Spinal cord (tissue), 10 donors: Measurements from ENCODE around the gene WFIKKN2. TPM values are rescaled to one million over a fixed set of nuclear protein-coding genes. Genes with fewer than 3 reads are reported as not detected.

Source experiments
- DNase-seq, 6 donors: peaks; one replicate each; pipeline versions ENCODE4 v3.0.0 to v3.0.0-alpha.2; 2013 to 2015; ENCODE audit warnings: low spot score in 6 of 6, low read depth in 4 of 6
- H3K27ac ChIP-seq: one replicate; pipeline ENCODE4 v1.5.1; 2013; ENCODE audit warnings: low read depth, low read length, control low read depth
- H3K27me3 ChIP-seq: one replicate; pipeline ENCODE4 v1.6.1; 2013; ENCODE audit warnings: low read length; ENCODE audit not compliant: control insufficient read depth, insufficient read depth
- H3K36me3 ChIP-seq: one replicate; pipeline ENCODE4 v1.6.1; 2013; ENCODE audit warnings: low read length; ENCODE audit not compliant: control insufficient read depth, insufficient read depth
- H3K4me1 ChIP-seq: one replicate; pipeline ENCODE4 v1.6.1; 2013; ENCODE audit warnings: low read length; ENCODE audit not compliant: control insufficient read depth, insufficient read depth
- H3K4me3 ChIP-seq: one replicate; pipeline ENCODE4 v1.5.1; 2013; ENCODE audit warnings: low read depth, low read length, control low read depth
- H3K9me3 ChIP-seq: one replicate; pipeline ENCODE4 v1.6.1; 2013; ENCODE audit warnings: low read length; ENCODE audit not compliant: control insufficient read depth, insufficient read depth
- WGBS: methylation state at CpG from one replicate; pipeline ENCODE4 v1.1.5; 2013; ENCODE audit warnings: missing lambda C conversion rate; ENCODE audit not compliant: insufficient coverage; 5-methylcytosine and 5-hydroxymethylcytosine counted together
- polyA plus RNA-seq, 2 donors: library from polyadenylated mRNA; unstranded; fragments of 120-200 nt; gene quantifications; one replicate each; pipeline ENCODE4 v1.2.1, GENCODE V29; 2013; ENCODE audit not compliant: insufficient read length in 2 of 2
- total RNA-seq, 2 donors: library from RNA; depleted of rRNA in 1 of 2; stranded (reverse); fragments of 120-200 nt in 1 of 2; fragments of >200 nt in 1 of 2; gene quantifications; one replicate each; pipeline versions ENCODE4 v1.2.3 to v1.2.4, GENCODE V29; 2013 to 2014
- donor health status: healthy.

WFIKKN2 gene
- total and polyA plus RNA-seq, 4 donors: 6.3 to 111 (median 13.4) TPM

DNA sequence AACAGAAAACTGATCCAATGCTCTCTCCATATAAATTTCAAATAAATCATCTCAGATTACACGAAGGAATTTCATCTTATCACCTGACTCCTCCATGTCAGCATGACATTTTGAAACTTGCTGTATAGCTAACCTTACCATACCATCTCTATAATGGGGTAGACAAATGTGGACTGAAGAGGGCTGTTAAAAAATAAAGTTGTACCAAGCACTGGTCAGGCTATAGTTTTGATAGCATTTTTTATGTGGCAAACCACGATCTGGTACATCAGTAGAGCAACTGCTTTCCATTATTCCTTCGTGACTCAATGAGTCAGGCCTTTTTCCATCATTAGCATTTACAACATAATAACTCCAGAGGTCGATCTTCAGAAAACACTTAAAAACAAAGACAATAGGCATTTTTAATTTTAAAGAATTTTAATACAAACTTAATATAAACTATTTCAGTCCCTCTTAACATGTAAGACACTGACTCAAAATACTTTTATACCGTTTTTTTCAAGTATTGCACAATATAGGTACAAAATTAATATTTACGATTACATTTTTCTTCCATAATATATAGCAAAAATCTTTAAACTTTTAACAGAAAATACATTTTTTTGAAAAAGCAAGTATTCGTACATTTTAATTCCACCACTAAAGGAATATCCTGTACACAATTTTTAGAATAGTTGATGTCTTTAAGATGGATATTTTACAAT is 26.6 kb downstream of the WFIKKN2 start:
- Histone ChIP-seq H3K4me1 (peaks cover 17% of the 10 kb centered on the region), H3K36me3 (peaks cover 6% of the 10 kb centered on the region), H3K27me3 (no peaks in the 10 kb centered on the region), H3K9me3 (no peaks in the 10 kb centered on the region), H3K27ac (no peak overlapping the region), H3K4me3 (no peak overlapping the region)
- no peak for DNase-seq
- 50% methylated on average over 2 of the region's 7 CpGs for WGBS

DNA sequence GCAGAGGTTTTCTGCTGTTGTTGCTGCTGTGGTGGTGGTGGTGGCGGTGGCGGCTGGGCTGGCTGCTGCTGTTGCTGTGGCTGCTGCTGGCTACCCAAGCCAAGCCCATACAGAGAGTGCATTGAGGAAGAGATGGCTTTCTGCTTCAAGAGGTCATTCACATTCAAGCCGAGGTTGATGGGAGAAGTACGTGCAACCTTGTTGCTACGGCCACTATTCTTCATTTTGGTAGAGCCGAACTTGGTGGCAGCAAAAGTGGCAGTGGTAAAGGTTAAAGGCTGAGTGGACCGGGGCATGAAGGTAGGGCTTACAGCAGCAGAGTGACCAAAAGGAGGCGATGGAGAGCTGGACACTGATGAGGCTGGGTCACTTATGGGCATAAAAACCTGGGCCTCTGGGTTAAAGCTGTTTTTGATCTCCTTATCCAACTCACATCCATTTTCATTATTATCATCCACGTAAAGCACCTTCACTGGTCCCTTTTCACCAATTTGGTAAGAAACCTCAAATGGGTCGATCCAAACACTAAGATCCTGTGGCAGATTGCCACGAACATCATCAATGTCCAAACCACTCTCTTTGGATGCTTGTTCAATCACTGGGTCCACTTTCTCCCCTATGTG is 27.9 kb downstream of the WFIKKN2 start:
- Histone ChIP-seq H3K4me3 (peak overlapping the region; percentile 90), H3K36me3 (peaks cover 6% of the 10 kb centered on the region), H3K27ac (peak overlapping the region; percentile 71), H3K9me3 (no peaks in the 10 kb centered on the region), H3K4me1 (peaks cover 24% of the 10 kb centered on the region), H3K27me3 (no peaks in the 10 kb centered on the region)
- 42% methylated on average over 10 of the region's 11 CpGs for WGBS
- DNase-seq: peak in 2 of 6 donors; percentile 47 to 63

DNA sequence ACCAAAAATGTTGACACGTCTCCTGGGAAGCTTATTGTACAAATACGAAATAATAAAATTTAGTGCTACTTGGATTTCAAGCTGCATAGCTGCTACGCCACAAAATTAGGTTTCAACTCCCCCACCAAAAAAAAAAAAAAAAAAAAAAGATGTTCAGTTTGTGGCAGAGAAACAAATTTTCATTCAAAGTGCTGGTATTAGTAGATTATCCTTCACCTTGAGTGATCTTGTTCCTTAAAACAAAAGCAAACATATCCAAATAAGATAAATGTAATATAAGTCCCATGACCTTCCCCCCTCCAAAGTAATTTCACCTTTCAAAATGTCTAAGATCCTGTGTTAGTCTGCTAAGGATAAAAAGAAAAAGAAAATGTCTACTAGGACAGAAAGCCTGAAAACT is 28.5 kb downstream of the WFIKKN2 start:
- no CpG with 5 or more reads among the region's 3 CpGs for WGBS
- Histone ChIP-seq H3K27ac (peak overlapping the region; percentile 71), H3K9me3 (no peaks in the 10 kb centered on the region), H3K4me1 (peaks cover 24% of the 10 kb centered on the region), H3K4me3 (peak overlapping the region; percentile 90), H3K27me3 (no peaks in the 10 kb centered on the region), H3K36me3 (peaks cover 6% of the 10 kb centered on the region)
- DNase-seq: no peak

DNA sequence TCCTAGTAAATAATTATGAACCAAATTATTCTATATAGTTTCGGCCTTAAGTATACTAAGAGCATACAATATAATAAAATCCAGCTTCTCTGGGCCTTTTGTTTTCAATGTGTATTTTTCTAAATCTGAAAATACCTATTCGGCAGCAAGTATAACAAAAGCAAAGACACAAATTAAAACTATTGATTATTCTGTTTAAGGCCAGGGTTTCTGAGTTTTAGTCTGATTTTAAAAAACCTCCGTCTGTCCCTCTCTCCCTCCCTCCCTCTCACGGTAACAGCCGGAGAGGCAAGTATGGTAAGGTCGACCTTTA is 29.3 kb downstream of the WFIKKN2 start:
- H3K27me3 ChIP-seq: no peaks in the 10 kb centered on the region
- no peak for DNase-seq
- H3K27ac ChIP-seq: peak overlapping the region; percentile 95
- peaks cover 24% of the 10 kb centered on the region for H3K4me1 ChIP-seq
- peak overlapping the region; percentile 90 for H3K4me3 ChIP-seq
- H3K9me3 ChIP-seq: no peaks in the 10 kb centered on the region
- 0% methylated on average over 1 of the region's 6 CpGs for WGBS
- peaks cover 6% of the 10 kb centered on the region for H3K36me3 ChIP-seq

DNA sequence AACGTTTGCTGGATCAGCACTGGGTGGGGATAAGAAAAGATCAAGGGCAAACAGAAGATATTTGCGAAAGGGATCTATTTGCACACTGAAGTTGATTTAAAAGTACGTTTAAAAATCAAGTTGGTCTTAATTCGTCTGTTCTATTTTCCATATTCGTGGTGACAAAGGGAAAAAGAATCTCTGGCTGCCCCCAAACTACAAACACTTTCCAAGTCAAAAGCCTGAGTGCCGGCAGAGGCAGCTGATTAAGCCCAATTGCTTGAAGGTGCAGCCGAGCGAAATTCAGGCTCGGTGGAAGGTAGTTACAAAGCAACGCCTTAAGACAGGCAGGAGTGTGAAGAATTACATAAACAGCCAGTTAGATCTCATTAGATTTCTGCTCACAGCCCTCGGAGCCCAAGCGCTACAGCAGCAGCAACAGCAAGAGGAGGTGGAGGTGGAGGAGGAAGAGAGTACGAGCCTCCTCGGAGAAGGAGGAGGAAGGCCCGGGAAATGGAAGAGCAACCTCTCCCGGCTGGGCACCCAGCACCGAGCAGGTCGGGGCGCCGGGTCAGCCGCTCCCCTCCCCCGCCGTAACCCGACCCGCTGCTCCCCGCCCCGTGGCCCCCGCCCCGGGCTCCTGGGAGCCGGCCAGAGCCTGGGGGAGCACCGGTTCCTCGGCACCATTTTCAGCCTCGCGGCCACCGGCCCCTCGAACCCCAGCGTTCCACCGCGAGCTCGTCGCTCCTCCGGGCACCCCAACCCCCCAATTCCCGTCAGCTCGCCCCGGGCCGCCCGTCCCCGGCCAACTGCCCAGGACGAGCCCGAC is 29.9 kb downstream of the WFIKKN2 start:
- Histone ChIP-seq H3K27ac (peak overlapping the region; percentile 95), H3K27me3 (no peaks in the 10 kb centered on the region), H3K9me3 (no peaks in the 10 kb centered on the region), H3K36me3 (peaks cover 6% of the 10 kb centered on the region), H3K4me1 (peaks cover 22% of the 10 kb centered on the region), H3K4me3 (peak overlapping the region; percentile 90)
- under 1% methylated on average over 43 of the region's 50 CpGs for WGBS
- DNase-seq: peak in 4 of 6 donors; percentile 49 to 94 (median 78)

DNA sequence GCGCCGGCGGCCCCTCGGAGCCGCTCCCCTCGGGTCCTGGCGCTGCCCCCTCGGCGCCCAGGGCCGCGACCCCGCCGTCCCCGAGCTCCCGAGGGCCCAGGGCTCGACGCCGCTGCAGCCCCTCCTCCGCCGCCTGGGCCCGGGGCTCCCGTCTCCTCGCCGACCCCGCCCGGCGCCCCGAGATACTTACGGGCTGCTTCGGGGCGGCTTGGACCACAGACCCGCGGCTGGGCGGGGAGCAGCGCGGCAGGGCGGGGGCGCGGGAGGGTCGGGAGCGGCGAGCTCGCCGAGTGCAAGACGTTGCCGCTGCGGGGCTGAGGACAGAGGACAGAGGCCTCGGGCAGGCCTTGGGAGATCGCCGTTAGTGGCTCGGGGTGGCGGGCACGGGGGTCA is 30.5 kb downstream of the WFIKKN2 start:
- Histone ChIP-seq H3K27me3 (no peaks in the 10 kb centered on the region), H3K36me3 (peaks cover 6% of the 10 kb centered on the region), H3K27ac (peak overlapping the region; percentile 95), H3K4me3 (peak overlapping the region; percentile 90), H3K9me3 (no peaks in the 10 kb centered on the region), H3K4me1 (peaks cover 17% of the 10 kb centered on the region)
- WGBS: under 1% methylated on average over 53 of the region's 53 CpGs
- no peak for DNase-seq

DNA sequence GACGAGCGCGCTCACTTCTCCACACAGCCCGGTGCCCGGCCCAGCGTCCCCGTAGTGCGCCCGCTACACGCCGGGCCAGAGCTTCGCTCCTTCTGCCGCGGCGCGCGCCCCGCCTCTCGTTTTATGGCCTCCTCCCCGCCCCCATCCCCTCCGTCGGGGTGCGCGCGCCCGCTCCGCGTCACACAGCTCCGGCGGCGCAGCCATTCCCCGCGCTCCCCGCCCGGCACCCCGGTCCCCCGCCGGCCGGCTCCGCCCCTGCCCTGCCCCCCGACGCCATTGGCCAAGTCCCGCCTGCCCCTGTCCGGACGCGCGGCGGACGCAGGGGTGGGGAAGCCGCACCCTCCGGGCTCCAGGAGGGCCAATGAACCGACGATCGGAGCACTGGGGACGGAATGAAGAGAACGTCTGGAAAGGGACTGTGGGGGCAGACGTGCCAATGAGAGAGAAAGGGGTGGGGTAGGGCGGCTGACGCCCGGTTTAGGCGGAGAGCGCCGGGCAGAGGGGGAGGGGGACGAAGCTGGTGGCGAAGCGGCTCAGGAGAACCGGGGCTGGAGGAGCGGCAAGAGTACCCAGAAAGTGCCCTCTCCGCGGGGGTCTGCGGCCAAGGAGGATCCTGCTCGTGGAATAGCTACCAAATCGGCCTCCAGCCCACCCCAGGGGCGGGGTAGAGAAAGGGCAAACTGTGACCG is 31.0 kb downstream of the WFIKKN2 start, which contains the start of gene TOB1:
Gene TOB1, minus strand, starts transcription at position 94 of the 689 bp plus-strand sequence. CDS start 2,337 bp downstream, outside the sequence.
- peak within 1 kb of the TSS; percentile 100 for H3K27ac ChIP-seq
- no peaks in the 10 kb centered on the region for H3K9me3 ChIP-seq
- no peaks in the 10 kb centered on the region for H3K27me3 ChIP-seq
- peak; percentile 91 to 99 (median 94) for DNase-seq
- under 1% methylated on average over 74 of the region's 75 CpGs for WGBS
- peaks cover 17% of the 10 kb centered on the region for H3K4me1 ChIP-seq
- H3K4me3 ChIP-seq: peak within 1 kb of the TSS; percentile 95
- peaks cover 6% of the 10 kb centered on the region for H3K36me3 ChIP-seq

DNA sequence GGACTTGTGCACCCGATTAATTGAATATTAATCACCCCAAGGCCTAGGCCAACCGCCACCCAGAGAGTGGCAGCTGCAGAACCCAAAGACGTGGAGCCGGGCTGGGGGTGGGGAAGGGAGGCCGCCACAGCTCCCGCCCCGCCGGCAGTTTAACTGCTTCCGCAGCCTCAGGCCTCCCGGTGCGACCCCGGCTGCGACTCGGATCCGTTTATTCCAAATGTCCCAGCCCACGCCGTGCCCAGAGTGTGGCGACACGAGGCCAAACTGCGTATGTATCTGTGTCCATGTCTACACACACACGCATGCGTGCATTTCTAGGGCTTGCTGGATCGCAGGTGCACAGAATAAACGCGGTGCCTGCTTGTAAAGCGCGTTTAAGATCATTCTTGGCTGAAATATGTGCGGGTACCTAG is 31.6 kb downstream of the WFIKKN2 start:
- H3K4me3 ChIP-seq: peak overlapping the region; percentile 95
- peaks cover 17% of the 10 kb centered on the region for H3K4me1 ChIP-seq
- peak overlapping the region; percentile 100 for H3K27ac ChIP-seq
- under 1% methylated on average over 21 of the region's 28 CpGs for WGBS
- peaks cover 6% of the 10 kb centered on the region for H3K36me3 ChIP-seq
- no peaks in the 10 kb centered on the region for H3K27me3 ChIP-seq
- H3K9me3 ChIP-seq: no peaks in the 10 kb centered on the region
- no peak for DNase-seq
